Hepatocyte (in vitro differentiated cells): ENCODE data around the gene C4orf50. TPM values are rescaled to one million over a fixed set of nuclear protein-coding genes. Genes with fewer than 3 reads are reported as not detected.

Experiments used
- DNase-seq: peaks from one replicate; pipeline ENCODE4 v3.0.0-alpha.2; 2016; ENCODE audit warnings: low spot score
- H2AFZ ChIP-seq: fragments of 200-600 bp; sonication (generic); 2 replicates; pipeline ENCODE4 v1.6.0; 2016; ENCODE audit warnings: antibody characterized with exemption, mild to moderate bottlenecking
- H3K27ac ChIP-seq: fragments of 200-600 bp; sonication (generic); 2 replicates; pipeline ENCODE4 v1.5.1; 2016; ENCODE audit warnings: mild to moderate bottlenecking
- H3K27me3 ChIP-seq: fragments of 200-600 bp; sonication (generic); 2 replicates; pipeline ENCODE4 v1.6.1; 2016
- H3K36me3 ChIP-seq: fragments of 200-600 bp; sonication (generic); replicated peaks from 2 replicates; pipeline ENCODE4 v1.5.1; 2016; ENCODE audit warnings: low read depth; ENCODE audit not compliant: insufficient read depth
- H3K4me1 ChIP-seq: fragments of 200-600 bp; sonication (generic); 2 replicates; pipeline ENCODE4 v1.5.1; 2016; ENCODE audit warnings: mild to moderate bottlenecking, moderate library complexity; ENCODE audit not compliant: insufficient read depth
- H3K4me2 ChIP-seq: fragments of 200-600 bp; sonication (generic); 2 replicates; pipeline ENCODE4 v1.6.0; 2016
- H3K4me3 ChIP-seq: fragments of 200-600 bp; sonication (generic); 2 replicates; pipeline ENCODE4 v1.5.1; 2016; ENCODE audit warnings: mild to moderate bottlenecking
- H3K79me2 ChIP-seq: fragments of 200-600 bp; sonication (generic); 2 replicates; pipeline ENCODE4 v1.6.0; 2017; ENCODE audit warnings: mild to moderate bottlenecking
- H3K9me2 ChIP-seq: fragments of 200-600 bp; sonication (generic); replicated peaks from 2 replicates; pipeline ENCODE4 v1.6.0; 2017; ENCODE audit warnings: mild to moderate bottlenecking; ENCODE audit not compliant: insufficient read depth
- H3K9me3 ChIP-seq: fragments of 200-600 bp; sonication (generic); 2 replicates; pipeline ENCODE4 v1.5.1; 2016; ENCODE audit warnings: low read depth, mild to moderate bottlenecking
- H4K20me1 ChIP-seq: fragments of 200-600 bp; sonication (generic); 2 replicates; pipeline ENCODE4 v1.6.0; 2016; ENCODE audit warnings: mild to moderate bottlenecking; ENCODE audit not compliant: insufficient read depth, poor library complexity, severe bottlenecking
- CTCF ChIP-seq: fragments of 200-600 bp; sonication (generic); IDR thresholded peaks from 2 replicates; pipeline ENCODE4 v1.5.1; 2016; ENCODE audit warnings: antibody characterized with exemption, mild to moderate bottlenecking; ENCODE audit not compliant: poor library complexity
- EZH2 ChIP-seq: fragments of 200-600 bp; sonication (generic); IDR thresholded peaks from 2 replicates; pipeline ENCODE4 v1.6.1; 2016; ENCODE audit warnings: antibody characterized with exemption, mild to moderate bottlenecking, borderline replicate concordance
- EZH2phosphoT487 ChIP-seq: fragments of 200-600 bp; sonication (generic); IDR thresholded peaks from one replicate; pipeline ENCODE4 v1.6.1; 2018; ENCODE audit warnings: antibody characterized with exemption, mild to moderate bottlenecking, low read depth, moderate library complexity; ENCODE audit not compliant: unreplicated experiment, severe bottlenecking
- WGBS: methylation state at CpG from one replicate; pipeline ENCODE4 v1.1.6; 2016; ENCODE audit warnings: low lambda C conversion rate; ENCODE audit errors: missing lambda C conversion rate; 5-methylcytosine and 5-hydroxymethylcytosine counted together
- polyA plus RNA-seq: library from polyadenylated mRNA; unstranded; fragments of >200 nt; fragmentation: Nextera tagmentation; extraction: Ambion mirVana; gene quantifications from 2 replicates; pipeline ENCODE4 v1.2.1, GENCODE V29; 2016
- total RNA-seq: library from RNA; depleted of rRNA; stranded (reverse); fragments of >200 nt; gene quantifications from 2 replicates; pipeline ENCODE4 v1.2.3, GENCODE V29; 2014

C4orf50 gene
- total and polyA plus RNA-seq, 2 experiments from 2014 or later = not detected

GRCh38 chr4:5959211-5959982, 58.8 kb downstream of the C4orf50 start:
- H4K20me1 ChIP-seq = no peaks in the 10 kb centered on the region
- H3K9me2 ChIP-seq = no peaks in the 10 kb centered on the region
- H3K9me3 ChIP-seq = no peaks in the 10 kb centered on the region
- no peak for TF ChIP-seq EZH2phosphoT487
- no peak for TF ChIP-seq CTCF
- no peak for TF ChIP-seq EZH2
- no peak overlapping the region for H2AFZ ChIP-seq
- H3K4me1 ChIP-seq = no peaks in the 10 kb centered on the region
- H3K27ac ChIP-seq = no peak overlapping the region
- WGBS = 79% methylated on average over 20 of the region's 20 CpGs
- no peak overlapping the region for H3K4me3 ChIP-seq
- no peak overlapping the region for H3K4me2 ChIP-seq
- peaks cover 11% of the 10 kb centered on the region for H3K27me3 ChIP-seq
- no peaks in the 10 kb centered on the region for H3K36me3 ChIP-seq
- no peak for DNase-seq
- H3K79me2 ChIP-seq = no peaks in the 10 kb centered on the region

- WGBS = 91% methylated on average over 15 of the region's 15 CpGs
- DNase-seq = no peak
- Histone ChIP-seq H3K9me3 (no peaks in the 10 kb centered on the region), H3K36me3 (no peaks in the 10 kb centered on the region), H3K27me3 (peaks cover 8% of the 10 kb centered on the region), H3K4me3 (no peak overlapping the region), H3K27ac (no peak overlapping the region), H2AFZ (no peak overlapping the region), H3K4me2 (no peak overlapping the region), H3K9me2 (no peaks in the 10 kb centered on the region), H3K4me1 (no peaks in the 10 kb centered on the region), H3K79me2 (no peaks in the 10 kb centered on the region), H4K20me1 (no peaks in the 10 kb centered on the region)
- no peak for TF ChIP-seq EZH2
Measured at GRCh38 chr4:5958199-5958735, 60.0 kb downstream of the C4orf50 start.

GRCh38 chr4:5957076-5957475, 61.2 kb downstream of the C4orf50 start:
- no peak overlapping the region for H3K27ac ChIP-seq
- TF ChIP-seq EZH2 = no peak
- no peak for TF ChIP-seq CTCF
- TF ChIP-seq EZH2phosphoT487 = no peak

GRCh38 chr4:5956285-5957021, 61.8 kb downstream of the C4orf50 start:
- H3K79me2 ChIP-seq = no peaks in the 10 kb centered on the region
- 45% methylated on average over 16 of the region's 16 CpGs for WGBS
- no peaks in the 10 kb centered on the region for H3K9me3 ChIP-seq
- H3K27me3 ChIP-seq = peaks cover 6% of the 10 kb centered on the region
- DNase-seq = peak; percentile 29
- no peaks in the 10 kb centered on the region for H3K4me1 ChIP-seq
- H4K20me1 ChIP-seq = no peaks in the 10 kb centered on the region
- no peak overlapping the region for H3K4me3 ChIP-seq
- TF ChIP-seq CTCF = no peak
- TF ChIP-seq EZH2 = no peak
- no peak for TF ChIP-seq EZH2phosphoT487
- H3K4me2 ChIP-seq = no peak overlapping the region
- no peaks in the 10 kb centered on the region for H3K36me3 ChIP-seq
- H2AFZ ChIP-seq = no peak overlapping the region
- no peak overlapping the region for H3K27ac ChIP-seq
- no peaks in the 10 kb centered on the region for H3K9me2 ChIP-seq

More at GRCh38 chr4:5957076-5957475, 61.2 kb downstream of the C4orf50 start:
- Histone ChIP-seq H3K27me3 (peaks cover 8% of the 10 kb centered on the region), H3K36me3 (no peaks in the 10 kb centered on the region), H3K9me2 (no peaks in the 10 kb centered on the region), H3K79me2 (no peaks in the 10 kb centered on the region), H2AFZ (no peak overlapping the region), H3K4me2 (no peak overlapping the region), H4K20me1 (no peaks in the 10 kb centered on the region), H3K9me3 (no peaks in the 10 kb centered on the region), H3K4me1 (no peaks in the 10 kb centered on the region), H3K4me3 (no peak overlapping the region)
- WGBS = 82% methylated on average over 16 of the region's 16 CpGs
- DNase-seq = no peak
